Left ventricle myocardium inferior (tissue), 1 donor: ENCODE data around the gene TMPRSS3. TPM values are rescaled to one million over a fixed set of nuclear protein-coding genes. Genes with fewer than 3 reads are reported as not detected.

Experiments
- DNase-seq: peaks from one replicate; pipeline ENCODE4 v3.0.0-alpha.2; 2020
- H3K27ac ChIP-seq: fragments of 200-600 bp; replicated peaks from 2 replicates; pipeline ENCODE4 v1.8.0; 2021
- H3K27me3 ChIP-seq: fragments of 200-600 bp; 2 replicates; pipeline ENCODE4 v1.8.0; 2021; ENCODE audit warnings: low read depth
- H3K36me3 ChIP-seq: fragments of 200-600 bp; 2 replicates; pipeline ENCODE4 v1.8.0; 2021
- H3K4me1 ChIP-seq: fragments of 200-600 bp; 2 replicates; pipeline ENCODE4 v1.8.0; 2021
- H3K4me3 ChIP-seq: fragments of 200-600 bp; 2 replicates; pipeline ENCODE4 v1.8.0; 2021; ENCODE audit warnings: mild to moderate bottlenecking, moderate library complexity
- H3K9me3 ChIP-seq: fragments of 200-600 bp; replicated peaks from 2 replicates; pipeline ENCODE4 v1.8.0; 2021
- CTCF ChIP-seq: fragments of 200-600 bp; IDR thresholded peaks from 2 replicates; pipeline ENCODE4 v1.8.0; 2021; ENCODE audit warnings: antibody characterized with exemption, mild to moderate bottlenecking, borderline replicate concordance
- intact Hi-C: fragments of 100-400 bp; cut with micrococcal nuclease; formaldehyde crosslinking; loops from one replicate; pipeline ENCODE4 v1.11.0; 2022
- total RNA-seq: library from RNA; stranded (reverse); fragmentation: NEBNext Ultra II Directional; extraction: Animal tissue kit (Norgen Biotek cat#: 25700); gene quantifications from one replicate; pipeline ENCODE4 v1.2.1, GENCODE V29; 2021
- donor health status: DM: no; HTN: yes; CAD: no; lungs with severe emphysema.

Gene TMPRSS3
- total RNA-seq, 1 donor from 2014 or later, result not detected

- Histone ChIP-seq H3K27ac (no peak overlapping the region), H3K4me1 (no peaks in the 10 kb centered on the region), H3K9me3 (peaks cover 22% of the 10 kb centered on the region), H3K27me3 (peaks cover 93% of the 10 kb centered on the region), H3K36me3 (no peaks in the 10 kb centered on the region), H3K4me3 (no peak overlapping the region)
- no peak for TF ChIP-seq CTCF
- intact Hi-C loops, result no loop called here
- DNase-seq, result no peak
These were observed 21.7 kb upstream of the TMPRSS3 start for GRCh38 chr21:42417533-42417932.

- no peak for DNase-seq
- H3K27me3 ChIP-seq, result peaks cover 93% of the 10 kb centered on the region
- H3K9me3 ChIP-seq, result peaks cover 6% of the 10 kb centered on the region
- no peaks in the 10 kb centered on the region for H3K4me1 ChIP-seq
- H3K27ac ChIP-seq, result no peak overlapping the region
- H3K4me3 ChIP-seq, result no peak overlapping the region
- intact Hi-C loops, result no loop called here
- H3K36me3 ChIP-seq, result no peaks in the 10 kb centered on the region
- TF ChIP-seq CTCF, result no peak
These were observed 19.3 kb upstream of the TMPRSS3 start for GRCh38 chr21:42414928-42415769.

GRCh38 chr21:42414553-42414927 lies 18.7 kb upstream of the TMPRSS3 start:
- Histone ChIP-seq H3K9me3 (peaks cover under 1% of the 10 kb centered on the region), H3K4me1 (no peaks in the 10 kb centered on the region), H3K36me3 (no peaks in the 10 kb centered on the region), H3K4me3 (no peak overlapping the region), H3K27me3 (peaks cover 93% of the 10 kb centered on the region), H3K27ac (no peak overlapping the region)
- DNase-seq, result no peak
- intact Hi-C loops, result no loop called here
- TF ChIP-seq CTCF, result no peak

GRCh38 chr21:42414066-42414465 lies 18.2 kb upstream of the TMPRSS3 start:
- Histone ChIP-seq H3K27me3 (peaks cover 95% of the 10 kb centered on the region), H3K4me1 (no peaks in the 10 kb centered on the region), H3K9me3 (no peaks in the 10 kb centered on the region), H3K36me3 (no peaks in the 10 kb centered on the region), H3K4me3 (no peak overlapping the region), H3K27ac (no peak overlapping the region)
- no peak for DNase-seq
- no peak for TF ChIP-seq CTCF
- intact Hi-C loops, result no loop called here

- no peak for DNase-seq
- intact Hi-C loops, result no loop called here
- Histone ChIP-seq H3K27ac (no peak overlapping the region), H3K4me1 (no peaks in the 10 kb centered on the region), H3K4me3 (no peak overlapping the region), H3K36me3 (no peaks in the 10 kb centered on the region), H3K27me3 (peaks cover 93% of the 10 kb centered on the region), H3K9me3 (no peaks in the 10 kb centered on the region)
- TF ChIP-seq CTCF, result no peak
These were observed 17.6 kb upstream of the TMPRSS3 start for GRCh38 chr21:42413500-42413899.
